Sigmoid colon (tissue), 4 donors: ENCODE results near the gene PARP6.

Source experiments
- CTCF ChIP-seq, 4 experiments: fragments of 450-650 bp in 3 of 4; fragments of 200-600 bp in 1 of 4; IDR thresholded peaks; one replicate each; pipeline ENCODE4 v1.5.1; 2016 to 2019; ENCODE audit warnings: antibody characterized with exemption in 4 of 4, mild to moderate bottlenecking in 3 of 4, moderate library complexity in 2 of 4
- EP300 ChIP-seq, 4 donors: sonication (generic); formaldehyde crosslinking; IDR thresholded peaks; one replicate each; pipeline ENCODE4 v1.6.1; 2017; ENCODE audit warnings: antibody characterized with exemption in 4 of 4
- POLR2A ChIP-seq, 2 donors: fragments of 450-650 bp; IDR thresholded peaks; one replicate each; pipeline ENCODE4 v1.6.1; 2016; ENCODE audit warnings: antibody characterized with exemption in 2 of 2, mild to moderate bottlenecking in 2 of 2, moderate library complexity in 2 of 2
- POLR2AphosphoS5 ChIP-seq, 4 donors: sonication (generic); formaldehyde crosslinking; IDR thresholded peaks; one replicate each; pipeline ENCODE4 v1.6.1; 2017; ENCODE audit warnings: antibody characterized with exemption in 4 of 4

GRCh38 chr15:72318408-72318942 is 46.1 kb upstream of the PARP6 start:
- TF ChIP-seq CTCF (IDR thresholded peaks at IDR 0.05) (no peak), POLR2A (IDR thresholded peaks at IDR 0.05) (no peak), EP300 (IDR thresholded peaks at IDR 0.05) (no peak), POLR2AphosphoS5 (IDR thresholded peaks at IDR 0.05) (no peak)
